Measurements from ENCODE around the gene SLC16A7.

DNA sequence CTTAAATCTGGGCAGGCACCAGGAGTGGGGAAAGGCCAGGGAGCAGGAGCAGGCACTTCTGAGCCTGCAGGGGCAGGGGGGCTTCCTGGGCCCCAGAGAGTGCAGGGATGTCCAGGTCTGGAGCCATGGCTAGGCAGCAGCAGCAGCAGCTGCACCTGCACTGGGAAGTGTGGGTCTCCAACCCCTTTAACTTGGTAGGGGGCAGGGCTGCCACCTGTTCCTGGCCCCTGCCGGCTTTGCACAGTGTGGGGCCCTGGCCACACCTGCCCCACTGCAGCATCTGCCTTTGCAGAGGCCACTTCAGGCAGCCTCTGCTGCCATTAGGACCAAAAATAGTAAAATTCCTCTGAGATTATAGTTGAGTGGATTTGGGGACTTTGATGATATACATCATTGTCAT lies 138.5 kb downstream of the SLC16A7 start:
- TF ChIP-seq, protein P1, sequence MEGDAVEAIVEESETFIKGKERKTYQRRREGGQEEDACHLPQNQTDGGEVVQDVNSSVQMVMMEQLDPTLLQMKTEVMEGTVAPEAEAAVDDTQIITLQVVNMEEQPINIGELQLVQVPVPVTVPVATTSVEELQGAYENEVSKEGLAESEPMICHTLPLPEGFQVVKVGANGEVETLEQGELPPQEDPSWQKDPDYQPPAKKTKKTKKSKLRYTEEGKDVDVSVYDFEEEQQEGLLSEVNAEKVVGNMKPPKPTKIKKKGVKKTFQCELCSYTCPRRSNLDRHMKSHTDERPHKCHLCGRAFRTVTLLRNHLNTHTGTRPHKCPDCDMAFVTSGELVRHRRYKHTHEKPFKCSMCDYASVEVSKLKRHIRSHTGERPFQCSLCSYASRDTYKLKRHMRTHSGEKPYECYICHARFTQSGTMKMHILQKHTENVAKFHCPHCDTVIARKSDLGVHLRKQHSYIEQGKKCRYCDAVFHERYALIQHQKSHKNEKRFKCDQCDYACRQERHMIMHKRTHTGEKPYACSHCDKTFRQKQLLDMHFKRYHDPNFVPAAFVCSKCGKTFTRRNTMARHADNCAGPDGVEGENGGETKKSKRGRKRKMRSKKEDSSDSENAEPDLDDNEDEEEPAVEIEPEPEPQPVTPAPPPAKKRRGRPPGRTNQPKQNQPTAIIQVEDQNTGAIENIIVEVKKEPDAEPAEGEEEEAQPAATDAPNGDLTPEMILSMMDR (IDR thresholded peaks at IDR 0.05): no peak
- TF ChIP-seq POLR2A (IDR thresholded peaks at IDR 0.05): no peak

Measured in thyroid gland (tissue), 4 donors.